Left ventricle myocardium inferior (tissue), 1 donor: ENCODE measurements around the gene SPTLC1. TPM values are rescaled to one million over a fixed set of nuclear protein-coding genes. Genes with fewer than 3 reads are reported as not detected.

Source experiments
- DNase-seq: peaks from one replicate; pipeline ENCODE4 v3.0.0-alpha.2; 2020
- H3K27ac ChIP-seq: fragments of 200-600 bp; replicated peaks from 2 replicates; pipeline ENCODE4 v1.8.0; 2021
- H3K27me3 ChIP-seq: fragments of 200-600 bp; 2 replicates; pipeline ENCODE4 v1.8.0; 2021; ENCODE audit warnings: low read depth
- H3K36me3 ChIP-seq: fragments of 200-600 bp; 2 replicates; pipeline ENCODE4 v1.8.0; 2021
- H3K4me1 ChIP-seq: fragments of 200-600 bp; 2 replicates; pipeline ENCODE4 v1.8.0; 2021
- H3K4me3 ChIP-seq: fragments of 200-600 bp; 2 replicates; pipeline ENCODE4 v1.8.0; 2021; ENCODE audit warnings: mild to moderate bottlenecking, moderate library complexity
- H3K9me3 ChIP-seq: fragments of 200-600 bp; replicated peaks from 2 replicates; pipeline ENCODE4 v1.8.0; 2021
- CTCF ChIP-seq: fragments of 200-600 bp; IDR thresholded peaks from 2 replicates; pipeline ENCODE4 v1.8.0; 2021; ENCODE audit warnings: antibody characterized with exemption, mild to moderate bottlenecking, borderline replicate concordance
- intact Hi-C: fragments of 100-400 bp; cut with micrococcal nuclease; formaldehyde crosslinking; loops from one replicate; pipeline ENCODE4 v1.11.0; 2022
- total RNA-seq: library from RNA; stranded (reverse); fragmentation: NEBNext Ultra II Directional; extraction: Animal tissue kit (Norgen Biotek cat#: 25700); gene quantifications from one replicate; pipeline ENCODE4 v1.2.1, GENCODE V29; 2021
- donor health status: DM: no; HTN: yes; CAD: no; lungs with severe emphysema.

SPTLC1 gene
- total RNA-seq, 1 donor from 2014 or later, result 21.9 TPM

GRCh38 chr9:92058723-92059444 is 56.3 kb downstream of the SPTLC1 start:
- H3K27ac ChIP-seq, result no peak overlapping the region
- H3K36me3 ChIP-seq, result peaks cover 74% of the 10 kb centered on the region
- intact Hi-C loops, result no loop called here

GRCh38 chr9:92058026-92058425 is 57.2 kb downstream of the SPTLC1 start:
- intact Hi-C loops, result no loop called here
- Histone ChIP-seq H3K4me3 (no peak overlapping the region), H3K27ac (no peak overlapping the region), H3K4me1 (no peaks in the 10 kb centered on the region), H3K36me3 (peaks cover 74% of the 10 kb centered on the region), H3K27me3 (no peaks in the 10 kb centered on the region), H3K9me3 (peaks cover 31% of the 10 kb centered on the region)
- no peak for DNase-seq
- no peak for TF ChIP-seq CTCF

More at GRCh38 chr9:92058723-92059444, 56.3 kb downstream of the SPTLC1 start:
- no peak for TF ChIP-seq CTCF
- Histone ChIP-seq H3K27me3 (no peaks in the 10 kb centered on the region), H3K4me3 (no peak overlapping the region), H3K4me1 (no peaks in the 10 kb centered on the region), H3K9me3 (peaks cover 39% of the 10 kb centered on the region)
- DNase-seq, result no peak

GRCh38 chr9:92057226-92057625 is 58.0 kb downstream of the SPTLC1 start:
- no peak overlapping the region for H3K27ac ChIP-seq
- no peaks in the 10 kb centered on the region for H3K27me3 ChIP-seq
- intact Hi-C loops, result no loop called here
- DNase-seq, result no peak
- peaks cover 72% of the 10 kb centered on the region for H3K36me3 ChIP-seq
- H3K4me3 ChIP-seq, result no peak overlapping the region
- peaks cover 26% of the 10 kb centered on the region for H3K9me3 ChIP-seq
- H3K4me1 ChIP-seq, result no peaks in the 10 kb centered on the region
- no peak for TF ChIP-seq CTCF

- Histone ChIP-seq H3K36me3 (peaks cover 61% of the 10 kb centered on the region), H3K4me1 (no peaks in the 10 kb centered on the region), H3K27me3 (no peaks in the 10 kb centered on the region), H3K9me3 (peaks cover 14% of the 10 kb centered on the region), H3K4me3 (no peak overlapping the region), H3K27ac (no peak overlapping the region)
- DNase-seq, result no peak
- intact Hi-C loops, result no loop called here
- no peak for TF ChIP-seq CTCF
Measured at GRCh38 chr9:92055624-92056023, 59.6 kb downstream of the SPTLC1 start.

- DNase-seq, result no peak
- Histone ChIP-seq H3K27me3 (no peaks in the 10 kb centered on the region), H3K9me3 (peaks cover 8% of the 10 kb centered on the region), H3K4me3 (no peak overlapping the region), H3K36me3 (peaks cover 72% of the 10 kb centered on the region), H3K4me1 (no peaks in the 10 kb centered on the region), H3K27ac (no peak overlapping the region)
- TF ChIP-seq CTCF, result no peak
- intact Hi-C loops, result no loop called here
Measured at GRCh38 chr9:92048924-92049625, 66.1 kb downstream of the SPTLC1 start.
